HL-60 (cell line): Measurements from ENCODE around the gene MSTN.

Experiments
- DNase-seq, 2 experiments: peaks; one replicate each; pipeline ENCODE4 v3.0.0-alpha.2; 2010 to 2020; ENCODE audit warnings: low read depth in 1 of 2, low spot score in 1 of 2
- H3K27ac ChIP-seq: fragments of 250-450 bp; sonication (Bioruptor Pico); replicated peaks from 2 replicates; pipeline ENCODE4 v1.5.1; 2020; ENCODE audit warnings: mild to moderate bottlenecking, moderate library complexity
- H3K27me3 ChIP-seq: fragments of 250-450 bp; sonication (Bioruptor Pico); 2 replicates; pipeline ENCODE4 v1.5.1; 2021; ENCODE audit warnings: mild to moderate bottlenecking, moderate library complexity; ENCODE audit not compliant: insufficient read depth, poor library complexity, severe bottlenecking
- H3K4me3 ChIP-seq: replicated peaks from 2 replicates; pipeline ENCODE4 v1.5.1; 2011; ENCODE audit warnings: mild to moderate bottlenecking, control low read depth, low read length; ENCODE audit not compliant: insufficient read depth
- CTCF ChIP-seq: IDR thresholded peaks from one replicate; pipeline ENCODE4 v1.5.1; 2011; ENCODE audit warnings: low read length, control low read depth, inconsistent platforms; ENCODE audit not compliant: insufficient read depth
- GABPA ChIP-seq: IDR thresholded peaks from 2 replicates; pipeline ENCODE4 v1.6.1; 2012; ENCODE audit warnings: low read depth
- POLR2AphosphoS5 ChIP-seq: IDR thresholded peaks from 2 replicates; pipeline ENCODE4 v1.6.1; 2012; ENCODE audit warnings: low read depth
- REST ChIP-seq: IDR thresholded peaks from 2 replicates; pipeline ENCODE4 v1.6.1; 2012; ENCODE audit warnings: low read depth; ENCODE audit not compliant: insufficient replicate concordance
- SPI1 ChIP-seq: IDR thresholded peaks from 2 replicates; pipeline ENCODE4 v1.6.1; 2012; ENCODE audit warnings: low read depth, mild to moderate bottlenecking, borderline replicate concordance

Gene MSTN

GRCh38 chr2:190090148-190090547 is 27.6 kb upstream of the MSTN start:
- no peak overlapping the region for H3K27ac ChIP-seq
- no peak for DNase-seq

GRCh38 chr2:190088917-190089316 is 26.4 kb upstream of the MSTN start:
- H3K27me3 ChIP-seq, result no peaks in the 10 kb centered on the region
- TF ChIP-seq CTCF, result peak; percentile 44
- TF ChIP-seq POLR2AphosphoS5, result no peak
- no peak overlapping the region for H3K27ac ChIP-seq
- peak; percentile 18 to 46 for DNase-seq
- H3K4me3 ChIP-seq, result no peak overlapping the region

More at GRCh38 chr2:190090148-190090547, 27.6 kb upstream of the MSTN start:
- no peaks in the 10 kb centered on the region for H3K27me3 ChIP-seq
- H3K4me3 ChIP-seq, result no peak overlapping the region
- no peak for TF ChIP-seq REST
- no peak for TF ChIP-seq SPI1
- no peak for TF ChIP-seq GABPA
- no peak for TF ChIP-seq CTCF
- no peak for TF ChIP-seq POLR2AphosphoS5

DNA sequence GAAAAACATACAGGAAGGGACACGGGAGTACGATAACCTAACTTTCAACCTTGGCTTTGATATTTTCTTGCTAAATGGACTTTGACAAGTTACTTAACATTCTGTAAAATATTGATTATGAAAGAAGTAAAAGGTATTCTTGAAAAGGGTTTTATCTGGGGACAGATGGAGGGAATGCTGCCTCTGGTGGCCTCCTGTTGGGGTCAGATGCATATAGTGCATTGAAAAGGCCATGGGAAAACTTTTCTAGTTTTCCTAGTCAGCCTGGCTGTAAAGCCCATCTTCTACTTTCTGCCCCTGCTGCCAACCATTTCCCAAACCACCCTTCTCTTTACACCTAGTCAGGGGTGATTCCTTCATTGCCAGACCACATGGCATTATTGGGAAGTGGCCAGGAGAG is 22.2 kb upstream of the MSTN start:
- no peak for DNase-seq
- Histone ChIP-seq H3K27me3 (no peaks in the 10 kb centered on the region), H3K27ac (no peak overlapping the region), H3K4me3 (no peak overlapping the region)
- TF ChIP-seq GABPA (no peak), CTCF (no peak), SPI1 (no peak), POLR2AphosphoS5 (no peak), REST (no peak)

DNA sequence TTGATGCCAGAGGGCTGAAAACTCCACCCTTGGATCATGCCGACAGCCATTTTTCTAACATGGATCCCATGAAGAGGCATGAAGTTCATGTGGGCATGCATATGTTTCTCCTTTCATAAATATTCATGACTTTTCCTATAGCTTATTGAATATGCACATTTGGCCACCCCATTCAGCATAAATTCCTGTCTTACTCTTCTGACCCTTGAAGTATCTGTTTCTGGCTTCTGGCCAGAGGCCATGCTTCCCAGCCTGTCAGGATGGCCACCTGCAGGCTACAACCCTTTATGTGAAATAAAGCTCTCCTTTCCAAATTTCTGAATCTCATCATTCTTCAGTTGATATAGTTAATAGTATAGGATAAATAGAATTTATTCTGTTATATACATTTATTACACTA is 19.6 kb upstream of the MSTN start:
- TF ChIP-seq REST, result no peak
- H3K4me3 ChIP-seq, result no peak overlapping the region
- H3K27me3 ChIP-seq, result no peaks in the 10 kb centered on the region
- no peak overlapping the region for H3K27ac ChIP-seq
- no peak for DNase-seq
